Activated CD4-positive, alpha-beta T cell treated with anti-CD3 and anti-CD28 coated beads, Interleukin-2, amount 10 ng/mL, durations not matched to agents 7 days and 5 days (primary cell): ENCODE measurements around the gene GPR37. TPM values are rescaled to one million over a fixed set of nuclear protein-coding genes. Genes with fewer than 3 reads are reported as not detected.

Experiments
- CTCF ChIA-PET: fragments of 350-600 bp; sonication (Branson Sonifier 250); formaldehyde crosslinking; loops from one replicate; lab custom pipeline; 2021; ENCODE audit warnings: antibody characterized with exemption; lab: Charles Lee
- POLR2A ChIA-PET: fragments of 350-600 bp; sonication (Branson Sonifier 250); formaldehyde crosslinking; loops from one replicate; lab custom pipeline; 2021; ENCODE audit warnings: antibody characterized with exemption; lab: Charles Lee
- DNase-seq: peaks from one replicate; pipeline ENCODE4 v3.0.0-alpha.2; 2020
- H3K27ac Mint-ChIP-seq: one replicate; pipeline ENCODE4 v1.8.0; 2021; ENCODE audit warnings: mild to moderate bottlenecking, moderate library complexity, mixed read lengths
- H3K27me3 Mint-ChIP-seq: one replicate; pipeline ENCODE4 v1.8.0; 2021; ENCODE audit warnings: mixed read lengths
- H3K36me3 Mint-ChIP-seq: one replicate; pipeline ENCODE4 v1.8.0; 2021; ENCODE audit warnings: low read depth, mixed read lengths
- H3K4me1 Mint-ChIP-seq: one replicate; pipeline ENCODE4 v1.8.0; 2021; ENCODE audit warnings: mixed read lengths
- H3K4me3 Mint-ChIP-seq: one replicate; pipeline ENCODE4 v1.8.0; 2021; ENCODE audit warnings: mild to moderate bottlenecking, moderate library complexity, mixed read lengths
- H3K9me3 Mint-ChIP-seq: one replicate; pipeline ENCODE4 v1.8.0; 2021; ENCODE audit warnings: mixed read lengths
- total RNA-seq, 2 experiments: library from RNA; stranded (reverse); gene quantifications; one replicate each; pipeline ENCODE4 v1.2.3, GENCODE V29; 2021

Gene GPR37
- total RNA-seq, 2 experiments from 2014 or later: not detected

GRCh38 chr7:124775422-124775821, 9.8 kb upstream of the GPR37 start:
- CTCF ChIA-PET: no interaction called here
- H3K36me3 Mint-ChIP-seq: no peaks in the 10 kb centered on the region
- no peak overlapping the region for H3K4me3 Mint-ChIP-seq
- DNase-seq: no peak
- peaks cover 20% of the 10 kb centered on the region for H3K27me3 Mint-ChIP-seq
- no peak overlapping the region for H3K27ac Mint-ChIP-seq
- H3K4me1 Mint-ChIP-seq: no peaks in the 10 kb centered on the region
- no peaks in the 10 kb centered on the region for H3K9me3 Mint-ChIP-seq
- POLR2A ChIA-PET: no interaction called here

- CTCF ChIA-PET: no interaction called here
- no peak overlapping the region for H3K27ac Mint-ChIP-seq
- peaks cover 24% of the 10 kb centered on the region for H3K27me3 Mint-ChIP-seq
- H3K4me1 Mint-ChIP-seq: no peaks in the 10 kb centered on the region
- DNase-seq: no peak
- POLR2A ChIA-PET: no interaction called here
- H3K9me3 Mint-ChIP-seq: no peaks in the 10 kb centered on the region
- H3K4me3 Mint-ChIP-seq: no peak overlapping the region
- no peaks in the 10 kb centered on the region for H3K36me3 Mint-ChIP-seq
Measured at GRCh38 chr7:124773938-124774337, 8.3 kb upstream of the GPR37 start.

- H3K9me3 Mint-ChIP-seq: no peaks in the 10 kb centered on the region
- CTCF ChIA-PET: no interaction called here
Measured at GRCh38 chr7:124773339-124773738, 7.7 kb upstream of the GPR37 start.

GRCh38 chr7:124769136-124769535, 3.5 kb upstream of the GPR37 start:
- Mint-ChIP-seq H3K36me3 (no peaks in the 10 kb centered on the region), H3K27me3 (peaks cover 57% of the 10 kb centered on the region), H3K9me3 (no peaks in the 10 kb centered on the region), H3K4me3 (no peak overlapping the region), H3K27ac (no peak overlapping the region), H3K4me1 (peaks cover 11% of the 10 kb centered on the region)
- POLR2A ChIA-PET: no interaction called here
- no peak for DNase-seq
- CTCF ChIA-PET: no interaction called here

More at GRCh38 chr7:124773339-124773738, 7.7 kb upstream of the GPR37 start:
- Mint-ChIP-seq H3K4me3 (no peak overlapping the region), H3K27me3 (peaks cover 26% of the 10 kb centered on the region), H3K36me3 (no peaks in the 10 kb centered on the region), H3K27ac (no peak overlapping the region), H3K4me1 (no peaks in the 10 kb centered on the region)
- POLR2A ChIA-PET: no interaction called here
- no peak for DNase-seq

GRCh38 chr7:124768525-124768924, 2.9 kb upstream of the GPR37 start:
- no peak overlapping the region for H3K27ac Mint-ChIP-seq
- H3K4me1 Mint-ChIP-seq: peaks cover 12% of the 10 kb centered on the region
- ChIA-PET CTCF (no interaction called here), POLR2A (no interaction called here)
- H3K4me3 Mint-ChIP-seq: no peak overlapping the region
- H3K36me3 Mint-ChIP-seq: no peaks in the 10 kb centered on the region
- H3K9me3 Mint-ChIP-seq: no peaks in the 10 kb centered on the region
- H3K27me3 Mint-ChIP-seq: peaks cover 62% of the 10 kb centered on the region
- DNase-seq: no peak

GRCh38 chr7:124764847-124765400, 668 bp downstream of the GPR37 start:
- peaks cover 53% of the 10 kb centered on the region for H3K27me3 Mint-ChIP-seq
- H3K4me3 Mint-ChIP-seq: peak overlapping the region; percentile 72
- H3K27ac Mint-ChIP-seq: no peak overlapping the region
- H3K4me1 Mint-ChIP-seq: peaks cover 12% of the 10 kb centered on the region
- ChIA-PET CTCF (interaction anchor here (0.6 kb wide), 1 partner anchor 1189 kb away, joined by 3 read pairs; no protein-coding TSS in a partner anchor), POLR2A (no interaction called here)
- no peaks in the 10 kb centered on the region for H3K36me3 Mint-ChIP-seq
- H3K9me3 Mint-ChIP-seq: no peaks in the 10 kb centered on the region
- peak; percentile 29 for DNase-seq

GRCh38 chr7:124764051-124764846, 1.3 kb downstream of the GPR37 start:
- ChIA-PET CTCF (no interaction called here), POLR2A (no interaction called here)
- H3K36me3 Mint-ChIP-seq: no peaks in the 10 kb centered on the region
- H3K27ac Mint-ChIP-seq: no peak overlapping the region
- no peaks in the 10 kb centered on the region for H3K9me3 Mint-ChIP-seq
- H3K4me3 Mint-ChIP-seq: peak overlapping the region; percentile 72
- no peak for DNase-seq
- H3K27me3 Mint-ChIP-seq: peaks cover 53% of the 10 kb centered on the region
- peaks cover 12% of the 10 kb centered on the region for H3K4me1 Mint-ChIP-seq

GRCh38 chr7:124762611-124763143, 2.9 kb downstream of the GPR37 start:
- H3K9me3 Mint-ChIP-seq: no peaks in the 10 kb centered on the region
- CTCF ChIA-PET: interaction anchor here (0.6 kb wide), 1 partner anchor 143 kb away, joined by 5 read pairs; no protein-coding TSS in a partner anchor
- H3K27me3 Mint-ChIP-seq: peaks cover 45% of the 10 kb centered on the region
- no peak overlapping the region for H3K4me3 Mint-ChIP-seq
- no peak for DNase-seq
- H3K27ac Mint-ChIP-seq: no peak overlapping the region
- POLR2A ChIA-PET: no interaction called here
- peaks cover 12% of the 10 kb centered on the region for H3K4me1 Mint-ChIP-seq
- H3K36me3 Mint-ChIP-seq: no peaks in the 10 kb centered on the region

- Mint-ChIP-seq H3K36me3 (no peaks in the 10 kb centered on the region), H3K27ac (no peak overlapping the region), H3K4me1 (peaks cover 12% of the 10 kb centered on the region), H3K9me3 (no peaks in the 10 kb centered on the region), H3K4me3 (no peak overlapping the region), H3K27me3 (peaks cover 36% of the 10 kb centered on the region)
- ChIA-PET CTCF (no interaction called here), POLR2A (no interaction called here)
- DNase-seq: no peak
Measured at GRCh38 chr7:124761164-124761715, 4.4 kb downstream of the GPR37 start.

GRCh38 chr7:124758327-124758726, 7.3 kb downstream of the GPR37 start:
- CTCF ChIA-PET: no interaction called here
- no peaks in the 10 kb centered on the region for H3K36me3 Mint-ChIP-seq

GRCh38 chr7:124754576-124755268, 10.9 kb downstream of the GPR37 start:
- H3K4me1 Mint-ChIP-seq: no peaks in the 10 kb centered on the region
- ChIA-PET POLR2A (no interaction called here), CTCF (no interaction called here)
- H3K27ac Mint-ChIP-seq: no peak overlapping the region
- DNase-seq: no peak
- H3K27me3 Mint-ChIP-seq: peaks cover 1% of the 10 kb centered on the region
- no peaks in the 10 kb centered on the region for H3K36me3 Mint-ChIP-seq
- H3K4me3 Mint-ChIP-seq: no peak overlapping the region
- H3K9me3 Mint-ChIP-seq: no peaks in the 10 kb centered on the region

More at GRCh38 chr7:124758327-124758726, 7.3 kb downstream of the GPR37 start:
- POLR2A ChIA-PET: no interaction called here
- no peak for DNase-seq
- no peaks in the 10 kb centered on the region for H3K4me1 Mint-ChIP-seq
- peaks cover 13% of the 10 kb centered on the region for H3K27me3 Mint-ChIP-seq
- no peak overlapping the region for H3K27ac Mint-ChIP-seq
- H3K9me3 Mint-ChIP-seq: no peaks in the 10 kb centered on the region
- H3K4me3 Mint-ChIP-seq: no peak overlapping the region

GRCh38 chr7:124752310-124752709, 13.3 kb downstream of the GPR37 start:
- Mint-ChIP-seq H3K4me1 (no peaks in the 10 kb centered on the region), H3K27ac (no peak overlapping the region), H3K9me3 (no peaks in the 10 kb centered on the region), H3K36me3 (no peaks in the 10 kb centered on the region), H3K4me3 (no peak overlapping the region), H3K27me3 (peaks cover 1% of the 10 kb centered on the region)
- POLR2A ChIA-PET: no interaction called here
- DNase-seq: no peak
- CTCF ChIA-PET: no interaction called here

GRCh38 chr7:124751027-124751426, 14.6 kb downstream of the GPR37 start:
- peaks cover 1% of the 10 kb centered on the region for H3K27me3 Mint-ChIP-seq
- no peaks in the 10 kb centered on the region for H3K4me1 Mint-ChIP-seq
- ChIA-PET CTCF (no interaction called here), POLR2A (no interaction called here)
- H3K9me3 Mint-ChIP-seq: no peaks in the 10 kb centered on the region
- no peak for DNase-seq
- H3K4me3 Mint-ChIP-seq: no peak overlapping the region
- no peak overlapping the region for H3K27ac Mint-ChIP-seq
- no peaks in the 10 kb centered on the region for H3K36me3 Mint-ChIP-seq
